Peyer's patch (tissue), 4 donors: ENCODE measurements around the gene TASOR2.

Experiments
- POLR2A ChIP-seq, 2 donors: fragments of 450-650 bp; IDR thresholded peaks; one replicate each; pipeline ENCODE4 v1.5.1; 2017; ENCODE audit warnings: antibody characterized with exemption in 2 of 2, mild to moderate bottlenecking in 2 of 2, moderate library complexity in 2 of 2
- TF ChIP-seq, protein P1 (sequence below), 6 experiments: fragments of 450-650 bp in 4 of 6; fragments of 200-600 bp in 2 of 6; sonication (generic) in 1 of 6; IDR thresholded peaks; one replicate each; pipeline ENCODE4 v1.5.1; 2017 to 2019; ENCODE audit warnings: antibody characterized with exemption in 6 of 6, mild to moderate bottlenecking in 3 of 6, moderate library complexity in 1 of 6

GRCh38 chr10:5648494-5649457, 35.9 kb upstream of the TASOR2 start:
- TF ChIP-seq, protein P1, sequence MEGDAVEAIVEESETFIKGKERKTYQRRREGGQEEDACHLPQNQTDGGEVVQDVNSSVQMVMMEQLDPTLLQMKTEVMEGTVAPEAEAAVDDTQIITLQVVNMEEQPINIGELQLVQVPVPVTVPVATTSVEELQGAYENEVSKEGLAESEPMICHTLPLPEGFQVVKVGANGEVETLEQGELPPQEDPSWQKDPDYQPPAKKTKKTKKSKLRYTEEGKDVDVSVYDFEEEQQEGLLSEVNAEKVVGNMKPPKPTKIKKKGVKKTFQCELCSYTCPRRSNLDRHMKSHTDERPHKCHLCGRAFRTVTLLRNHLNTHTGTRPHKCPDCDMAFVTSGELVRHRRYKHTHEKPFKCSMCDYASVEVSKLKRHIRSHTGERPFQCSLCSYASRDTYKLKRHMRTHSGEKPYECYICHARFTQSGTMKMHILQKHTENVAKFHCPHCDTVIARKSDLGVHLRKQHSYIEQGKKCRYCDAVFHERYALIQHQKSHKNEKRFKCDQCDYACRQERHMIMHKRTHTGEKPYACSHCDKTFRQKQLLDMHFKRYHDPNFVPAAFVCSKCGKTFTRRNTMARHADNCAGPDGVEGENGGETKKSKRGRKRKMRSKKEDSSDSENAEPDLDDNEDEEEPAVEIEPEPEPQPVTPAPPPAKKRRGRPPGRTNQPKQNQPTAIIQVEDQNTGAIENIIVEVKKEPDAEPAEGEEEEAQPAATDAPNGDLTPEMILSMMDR (IDR thresholded peaks at IDR 0.05), result no peak
- no peak for TF ChIP-seq POLR2A (IDR thresholded peaks at IDR 0.05)
